ENCODE measurements around the gene ANK2. TPM values are rescaled to one million over a fixed set of nuclear protein-coding genes. Genes with fewer than 3 reads are reported as not detected.

ANK2 gene
- total and polyA plus RNA-seq, 12 donors = 21.9 to 373 (median 298) TPM

DNA sequence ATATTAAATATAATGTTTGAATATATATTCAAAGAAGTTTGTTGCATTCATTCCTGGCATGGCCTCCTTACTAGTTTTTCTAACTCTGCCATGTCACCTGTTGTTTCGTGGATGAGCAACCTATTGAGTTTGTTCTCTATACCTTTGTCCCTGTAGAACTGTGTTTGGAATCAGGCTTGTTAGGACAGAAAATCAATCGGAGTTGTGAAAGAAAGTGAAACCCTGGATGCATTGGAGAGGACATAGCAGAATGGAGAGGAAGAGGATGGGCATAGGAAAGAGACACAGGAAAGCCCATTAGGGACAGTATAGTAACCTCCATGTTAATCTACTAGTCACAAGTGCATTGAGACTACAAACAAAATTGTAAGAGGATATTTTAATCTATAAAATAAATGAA lies 31.2 kb downstream of the ANK2 start:
- Histone ChIP-seq H3K4me1 (no peaks in the 10 kb centered on the region), H3K27ac (no peak overlapping the region), H3K36me3 (no peaks in the 10 kb centered on the region), H3K27me3 (no peaks in the 10 kb centered on the region), H3K9me3 (no peaks in the 10 kb centered on the region), H3K4me3 (no peak overlapping the region)
- WGBS, 2 donors = 65 to 67% methylated on average over 2 of the region's 2 CpGs
- DNase-seq (no peak), ATAC-seq (no peak)
- intact Hi-C loops (cut with DNase I) = loop anchor here in 2 of 10 donors (10.0 kb wide), 2 partner anchors 106 to 126 kb away; no protein-coding TSS in a partner anchor
- TF ChIP-seq, protein P1, sequence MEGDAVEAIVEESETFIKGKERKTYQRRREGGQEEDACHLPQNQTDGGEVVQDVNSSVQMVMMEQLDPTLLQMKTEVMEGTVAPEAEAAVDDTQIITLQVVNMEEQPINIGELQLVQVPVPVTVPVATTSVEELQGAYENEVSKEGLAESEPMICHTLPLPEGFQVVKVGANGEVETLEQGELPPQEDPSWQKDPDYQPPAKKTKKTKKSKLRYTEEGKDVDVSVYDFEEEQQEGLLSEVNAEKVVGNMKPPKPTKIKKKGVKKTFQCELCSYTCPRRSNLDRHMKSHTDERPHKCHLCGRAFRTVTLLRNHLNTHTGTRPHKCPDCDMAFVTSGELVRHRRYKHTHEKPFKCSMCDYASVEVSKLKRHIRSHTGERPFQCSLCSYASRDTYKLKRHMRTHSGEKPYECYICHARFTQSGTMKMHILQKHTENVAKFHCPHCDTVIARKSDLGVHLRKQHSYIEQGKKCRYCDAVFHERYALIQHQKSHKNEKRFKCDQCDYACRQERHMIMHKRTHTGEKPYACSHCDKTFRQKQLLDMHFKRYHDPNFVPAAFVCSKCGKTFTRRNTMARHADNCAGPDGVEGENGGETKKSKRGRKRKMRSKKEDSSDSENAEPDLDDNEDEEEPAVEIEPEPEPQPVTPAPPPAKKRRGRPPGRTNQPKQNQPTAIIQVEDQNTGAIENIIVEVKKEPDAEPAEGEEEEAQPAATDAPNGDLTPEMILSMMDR (IDR thresholded peaks at IDR 0.05) = no peak

DNA sequence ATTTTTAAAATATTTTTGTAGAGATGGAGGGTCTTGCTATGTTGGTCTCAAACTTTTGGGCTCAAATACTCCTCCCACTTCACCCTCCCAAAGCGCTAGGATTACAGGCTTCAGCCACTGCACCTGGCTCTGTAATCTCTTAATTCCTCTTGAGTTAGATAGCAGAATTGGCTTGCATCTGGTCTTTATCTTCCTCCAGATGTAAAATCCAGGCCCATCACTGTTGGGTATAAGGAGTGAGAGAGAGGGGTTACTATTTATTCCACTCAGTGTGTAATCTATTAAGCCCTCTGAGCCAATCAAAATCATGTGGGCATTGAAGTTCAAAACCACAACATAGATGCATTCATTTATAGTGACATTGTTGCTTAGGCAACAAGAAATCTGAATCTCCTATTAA lies 33.9 kb downstream of the ANK2 start:
- TF ChIP-seq, protein P1 (IDR thresholded peaks at IDR 0.05) = no peak
- DNase-seq = no peak
- H3K4me3 ChIP-seq = no peak overlapping the region
- no peaks in the 10 kb centered on the region for H3K27me3 ChIP-seq
- 89 to 96% methylated on average over 1 of the region's 1 CpG for WGBS, 2 donors
- no peak for ATAC-seq
- no peak overlapping the region for H3K27ac ChIP-seq
- H3K4me1 ChIP-seq = peaks cover 0 to 3% (median 0%) of the 10 kb centered on the region in 9 donors
- intact Hi-C loops (cut with DNase I) = loop anchor here in 2 of 10 donors (10.0 kb wide), 2 partner anchors 109 to 129 kb away; no protein-coding TSS in a partner anchor
- H3K9me3 ChIP-seq = no peaks in the 10 kb centered on the region
- no peaks in the 10 kb centered on the region for H3K36me3 ChIP-seq

DNA sequence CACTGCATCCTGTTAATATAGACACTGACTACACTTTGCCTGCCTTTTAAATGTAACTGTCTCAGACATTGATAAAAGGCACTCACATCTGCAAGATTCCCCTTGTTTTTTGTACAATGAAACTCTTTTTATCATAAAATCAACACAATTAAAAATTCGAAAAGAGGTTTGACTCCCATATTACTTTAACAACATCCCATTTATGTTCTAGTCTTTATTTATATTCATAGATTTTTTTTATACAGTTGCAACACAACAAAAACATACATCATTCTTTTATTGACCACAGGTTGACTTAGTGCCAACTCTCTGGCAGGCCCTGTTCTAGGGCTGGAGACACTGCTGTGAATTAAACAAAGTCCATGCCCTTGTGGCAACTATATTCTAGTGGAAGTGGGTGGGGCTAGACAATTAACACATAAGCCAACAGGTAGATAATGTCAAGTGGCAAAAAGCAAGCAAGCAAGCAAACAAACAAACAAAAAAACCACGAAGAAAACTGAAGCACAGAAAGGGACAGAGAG lies 36.8 kb downstream of the ANK2 start:
- H3K4me1 ChIP-seq = peaks cover 0 to 3% (median 0%) of the 10 kb centered on the region in 9 donors
- ATAC-seq (no peak), DNase-seq (no peak)
- H3K27me3 ChIP-seq = no peaks in the 10 kb centered on the region
- intact Hi-C loops (cut with DNase I) = loop anchor here in 2 of 10 donors (10.0 kb wide), 2 partner anchors 111 to 131 kb away; no protein-coding TSS in a partner anchor
- H3K36me3 ChIP-seq = no peaks in the 10 kb centered on the region
- no peaks in the 10 kb centered on the region for H3K9me3 ChIP-seq
- TF ChIP-seq, protein P1 (IDR thresholded peaks at IDR 0.05) = no peak
- H3K27ac ChIP-seq = no peak overlapping the region
- no peak overlapping the region for H3K4me3 ChIP-seq
- 61 to 76% methylated on average over 2 of the region's 2 CpGs for WGBS, 2 donors

DNA sequence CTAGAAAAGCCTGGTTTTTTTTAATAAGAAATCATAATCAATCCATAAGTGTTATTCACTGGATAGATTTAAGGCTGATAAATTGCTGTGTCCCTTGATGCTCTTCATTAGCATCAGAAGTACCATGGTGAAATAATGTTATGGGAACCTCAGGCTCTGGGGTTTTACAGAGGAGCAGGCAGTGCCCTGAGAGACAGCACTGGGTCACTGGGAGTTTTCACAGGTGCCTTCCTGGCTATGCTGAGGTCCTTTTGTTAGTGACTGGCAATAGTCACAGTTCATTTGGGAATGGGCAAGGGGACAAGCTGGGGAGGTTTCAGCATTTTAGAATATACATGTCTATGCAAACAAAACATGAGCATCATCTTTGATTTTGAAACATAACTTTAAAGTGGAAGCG lies 38.6 kb downstream of the ANK2 start:
- Histone ChIP-seq H3K4me1 (peaks cover 0 to 3% (median 0%) of the 10 kb centered on the region in 9 donors), H3K36me3 (no peaks in the 10 kb centered on the region), H3K27ac (no peak overlapping the region), H3K4me3 (no peak overlapping the region), H3K9me3 (no peaks in the 10 kb centered on the region), H3K27me3 (no peaks in the 10 kb centered on the region)
- DNase-seq (no peak), ATAC-seq (no peak)
- 95 to 97% methylated on average over 1 of the region's 1 CpG for WGBS, 2 donors
- intact Hi-C loops (cut with DNase I) = loop anchor here in 2 of 10 donors (10.0 kb wide), 2 partner anchors 113 to 133 kb away; no protein-coding TSS in a partner anchor
- TF ChIP-seq, protein P1 (IDR thresholded peaks at IDR 0.05) = no peak

Data from heart right ventricle (tissue), 16 donors.